Measurements from ENCODE around the gene CARS2. TPM values are rescaled to one million over a fixed set of nuclear protein-coding genes. Genes with fewer than 3 reads are reported as not detected.

Gene CARS2
- total and polyA plus RNA-seq, 2 donors (not counting 3 experiments of a cell fraction or from before 2014, with no cell fraction given): 42.0 to 51.2 TPM

DNA sequence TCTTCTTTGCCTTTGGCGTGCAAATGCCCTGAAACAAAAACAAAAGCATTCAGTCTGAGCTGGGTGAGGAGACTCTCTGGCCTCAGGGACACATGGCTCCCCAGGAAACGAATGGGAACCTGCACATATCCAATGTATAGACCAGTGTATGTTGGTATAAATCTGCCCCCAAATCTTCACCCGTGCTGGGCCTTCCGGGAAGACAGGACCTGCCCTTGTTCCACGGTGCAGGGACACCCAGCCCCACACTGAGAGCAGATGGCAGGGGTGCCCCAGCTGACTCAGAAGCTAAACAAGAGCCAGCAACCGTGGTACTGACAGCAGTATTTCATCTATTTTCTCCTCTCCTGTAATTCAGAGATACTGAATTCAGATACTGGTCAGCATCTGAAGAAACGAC, 42.4 kb downstream of the CARS2 start:
- no peaks in the 10 kb centered on the region for H3K9me1 ChIP-seq (replicated peaks; ENCODE audit: control insufficient read depth, extremely low read depth, insufficient read depth, low read length)
- DNase-seq (ENCODE audit: low read depth, low spot score): no peak
- no peak for TF ChIP-seq POLR2A (IDR thresholded peaks at IDR 0.05; ENCODE audit: low read depth, low read length)
- TF ChIP-seq FOS (IDR thresholded peaks at IDR 0.05; ENCODE audit: borderline replicate concordance, insufficient read depth, low read length): no peak
- TF ChIP-seq MYC (IDR thresholded peaks at IDR 0.05; ENCODE audit: low read depth, low read length): no peak
- TF ChIP-seq GATA2 (IDR thresholded peaks at IDR 0.05; ENCODE audit: insufficient read depth, insufficient read length, low read depth, low read length): no peak
- TF ChIP-seq EZH2 (IDR thresholded peaks at IDR 0.05; ENCODE audit: borderline replicate concordance, low read depth, low read length, severe bottlenecking): no peak
- no peak for TF ChIP-seq JUN (IDR thresholded peaks at IDR 0.05; ENCODE audit: borderline replicate concordance, insufficient read depth, insufficient read length, low read depth)
- no peak for TF ChIP-seq POLR2AphosphoS5 (IDR thresholded peaks at IDR 0.05; ENCODE audit: insufficient read depth, low read depth, low read length)
- TF ChIP-seq, protein P1, sequence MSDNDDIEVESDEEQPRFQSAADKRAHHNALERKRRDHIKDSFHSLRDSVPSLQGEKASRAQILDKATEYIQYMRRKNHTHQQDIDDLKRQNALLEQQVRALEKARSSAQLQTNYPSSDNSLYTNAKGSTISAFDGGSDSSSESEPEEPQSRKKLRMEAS (IDR thresholded peaks at IDR 0.05; ENCODE audit: insufficient read depth, insufficient read length): no peak
- TF ChIP-seq, protein P2, sequence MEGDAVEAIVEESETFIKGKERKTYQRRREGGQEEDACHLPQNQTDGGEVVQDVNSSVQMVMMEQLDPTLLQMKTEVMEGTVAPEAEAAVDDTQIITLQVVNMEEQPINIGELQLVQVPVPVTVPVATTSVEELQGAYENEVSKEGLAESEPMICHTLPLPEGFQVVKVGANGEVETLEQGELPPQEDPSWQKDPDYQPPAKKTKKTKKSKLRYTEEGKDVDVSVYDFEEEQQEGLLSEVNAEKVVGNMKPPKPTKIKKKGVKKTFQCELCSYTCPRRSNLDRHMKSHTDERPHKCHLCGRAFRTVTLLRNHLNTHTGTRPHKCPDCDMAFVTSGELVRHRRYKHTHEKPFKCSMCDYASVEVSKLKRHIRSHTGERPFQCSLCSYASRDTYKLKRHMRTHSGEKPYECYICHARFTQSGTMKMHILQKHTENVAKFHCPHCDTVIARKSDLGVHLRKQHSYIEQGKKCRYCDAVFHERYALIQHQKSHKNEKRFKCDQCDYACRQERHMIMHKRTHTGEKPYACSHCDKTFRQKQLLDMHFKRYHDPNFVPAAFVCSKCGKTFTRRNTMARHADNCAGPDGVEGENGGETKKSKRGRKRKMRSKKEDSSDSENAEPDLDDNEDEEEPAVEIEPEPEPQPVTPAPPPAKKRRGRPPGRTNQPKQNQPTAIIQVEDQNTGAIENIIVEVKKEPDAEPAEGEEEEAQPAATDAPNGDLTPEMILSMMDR (IDR thresholded peaks at IDR 0.05; ENCODE audit: extremely low read depth in 1 of 2, insufficient read depth in 1 of 2, low read depth in 1 of 2, low read length in 2 of 2): no peak
- H3K4me3 ChIP-seq (replicated peaks in 1 of 3; ENCODE audit: insufficient read depth in 1 of 3, low read depth in 1 of 3, low read length in 3 of 3): no peak overlapping the region
- no peak overlapping the region for H3K27ac ChIP-seq (ENCODE audit: insufficient read depth, low read depth, low read length)
- H3K9me3 ChIP-seq (replicated peaks; ENCODE audit: control insufficient read depth, insufficient read depth, low read length): no peaks in the 10 kb centered on the region
- H4K20me1 ChIP-seq (replicated peaks; ENCODE audit: control insufficient read depth, extremely low read depth, insufficient read depth, low read length): no peaks in the 10 kb centered on the region
- no peak for FAIRE-seq
- intact Hi-C loops (cut with micrococcal nuclease): no loop called here
- ChIA-PET CTCF (interaction anchor here (0.9 to 1.3 kb wide), 2 partner anchors 17 to 19 kb away, joined by 3 to 5 read pairs; no protein-coding TSS in a partner anchor), POLR2A (no interaction called here)
- peaks cover 0 to 20% of the 10 kb centered on the region in 2 experiments for H3K36me3 ChIP-seq (ENCODE audit: control insufficient read depth in 2 of 2, extremely low read depth in 1 of 2, insufficient read depth in 2 of 2, low read length in 2 of 2)
- H3K27me3 ChIP-seq (ENCODE audit: control insufficient read depth in 2 of 2, insufficient read depth in 2 of 2, low read length in 2 of 2): no peaks in the 10 kb centered on the region
- no peaks in the 10 kb centered on the region for H3K4me1 ChIP-seq (ENCODE audit: control insufficient read depth, extremely low read depth, insufficient read depth, low read length)
- no peak overlapping the region for H3K4me2 ChIP-seq (ENCODE audit: insufficient read depth, low read length)
- H3K79me2 ChIP-seq (ENCODE audit: control insufficient read depth, insufficient read depth, low read length): no peaks in the 10 kb centered on the region
- BruUV-seq (replicated peaks): no TSS peak
- H2AFZ ChIP-seq (ENCODE audit: low read depth, low read length): no peak overlapping the region
- H3K9ac ChIP-seq (replicated peaks; ENCODE audit: extremely low read depth, insufficient read depth, low read length): no peak overlapping the region
- dilution Hi-C loops (cut with MboI; ENCODE audit: extremely low pct_ligation_motif_present, low sequenced_read_pairs): no loop called here
